NCI-H2196 (cell line): ENCODE measurements around the gene CAMTA1.
A peak's percentile ranks its signal among the peaks of the same experiment; 100 is the strongest.

ENCODE experiments used
- DNase-seq: peaks from one replicate; lab custom pipeline; 2025; ENCODE audit not compliant: unreplicated experiment; lab: John Stamatoyannopoulos, UW

The CAMTA1 gene

DNA sequence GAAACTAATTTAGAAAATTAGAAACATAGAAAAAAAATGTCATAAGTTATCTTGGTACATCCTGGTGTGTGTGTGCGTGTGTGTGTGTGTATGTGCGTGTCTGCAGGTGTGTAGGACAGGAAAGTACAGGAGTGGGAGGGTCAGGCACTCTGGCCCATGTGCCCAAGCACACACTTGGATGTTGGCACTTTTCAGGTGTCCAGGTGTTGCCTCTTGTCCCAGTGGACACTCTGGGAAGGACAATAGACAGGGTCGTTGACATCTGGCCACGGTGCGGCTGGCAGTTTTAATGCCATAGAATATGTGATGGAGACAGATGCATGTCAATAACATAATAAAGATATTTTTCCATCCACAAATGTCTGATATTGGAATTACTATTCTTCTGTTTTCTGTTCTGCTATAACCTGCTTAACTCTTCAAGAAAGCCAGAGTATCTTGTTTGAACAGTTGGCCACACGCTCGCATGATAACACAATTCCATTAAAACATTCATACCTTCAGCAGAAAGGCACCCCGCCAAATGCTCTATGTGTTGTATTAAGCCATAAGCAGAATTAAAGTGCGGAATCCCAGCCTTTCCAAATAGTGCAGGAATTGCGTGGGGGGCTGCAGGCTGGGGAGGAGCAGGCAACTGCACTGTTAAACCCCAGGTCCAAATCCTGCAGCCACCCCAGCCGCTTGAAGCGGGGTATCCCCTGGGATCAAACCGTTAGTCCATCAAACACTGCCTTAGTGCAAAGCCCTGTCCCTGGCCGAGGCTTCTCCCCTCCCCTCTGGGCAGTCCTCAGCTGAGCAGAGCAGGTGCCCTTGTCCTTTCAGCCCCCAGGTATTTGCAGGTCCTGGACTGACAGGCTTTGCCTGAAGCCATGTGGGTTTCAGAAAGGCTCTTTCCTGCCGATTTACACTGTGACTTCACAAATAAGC, 390.0 kb downstream of the CAMTA1 start:
- DNase-seq, result no peak

DNA sequence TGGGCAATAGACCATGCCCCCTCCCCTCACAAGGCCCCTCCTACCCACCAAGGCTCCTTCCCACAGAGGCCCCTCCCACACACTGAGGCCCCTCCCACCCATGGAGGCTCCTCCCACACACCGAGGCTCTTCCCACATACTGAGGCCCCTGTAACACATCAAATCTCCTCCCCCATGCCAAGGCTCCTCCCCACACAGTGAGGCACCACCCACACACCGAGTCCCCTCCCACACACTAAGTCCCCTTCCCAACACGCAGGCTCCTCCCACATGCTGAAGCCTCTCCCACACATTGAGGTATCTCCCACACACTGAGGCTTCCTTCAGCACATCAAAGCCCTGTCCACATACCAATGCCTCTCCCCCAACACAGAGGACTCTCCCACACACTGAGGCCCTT, 391.8 kb downstream of the CAMTA1 start:
- no peak for DNase-seq

DNA sequence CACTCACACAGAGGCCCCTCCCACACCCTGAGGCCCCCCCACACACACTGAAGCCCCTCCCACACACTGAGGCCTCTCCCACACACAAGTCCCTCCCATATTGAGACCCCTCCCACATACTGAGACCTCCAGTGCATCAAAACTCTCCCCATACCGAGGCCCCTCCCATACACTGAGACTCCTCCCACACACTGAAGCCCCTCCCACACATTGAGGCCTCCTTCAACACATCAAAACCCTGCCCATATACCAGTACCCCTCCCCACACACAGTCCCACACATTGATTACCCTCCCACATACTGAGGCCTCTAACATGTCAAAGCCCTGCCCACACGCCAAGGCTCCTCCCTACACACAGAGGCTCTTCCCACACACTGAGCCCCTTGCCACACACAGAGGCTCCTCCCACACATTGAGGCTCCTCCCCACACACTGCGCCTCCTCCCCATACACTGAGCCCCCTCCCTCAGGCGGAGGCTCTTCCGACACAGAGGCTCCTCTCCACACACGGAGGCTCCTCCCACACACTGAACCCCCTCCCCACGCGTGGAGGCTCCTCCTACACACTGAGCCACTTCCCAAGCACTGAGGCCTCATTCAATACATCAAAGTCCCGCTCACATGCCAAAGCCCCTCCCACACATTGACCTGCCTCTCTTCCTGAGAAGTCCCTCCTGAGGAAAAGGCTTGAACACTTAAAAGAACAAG, 392.3 kb downstream of the CAMTA1 start:
- DNase-seq, result no peak

DNA sequence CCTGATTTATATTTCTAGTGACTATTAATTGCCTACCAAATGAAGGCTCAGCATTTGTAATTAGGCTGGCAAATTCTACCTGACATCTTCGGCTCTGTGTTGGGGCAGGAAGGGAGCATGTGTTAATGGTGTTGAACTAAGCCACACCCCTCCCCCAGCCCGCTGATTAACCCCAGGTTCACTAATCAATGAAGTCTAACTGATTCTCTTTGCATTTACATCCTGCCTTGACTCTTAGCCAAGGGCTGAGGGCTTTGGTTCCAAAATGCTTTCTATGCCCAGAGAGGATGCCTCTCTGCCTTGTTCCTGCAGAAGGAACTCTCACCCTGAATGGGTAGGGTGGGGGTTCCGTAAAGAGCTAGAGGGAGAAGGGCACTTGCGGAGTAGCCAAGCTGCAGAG, 393.1 kb downstream of the CAMTA1 start:
- no peak for DNase-seq

DNA sequence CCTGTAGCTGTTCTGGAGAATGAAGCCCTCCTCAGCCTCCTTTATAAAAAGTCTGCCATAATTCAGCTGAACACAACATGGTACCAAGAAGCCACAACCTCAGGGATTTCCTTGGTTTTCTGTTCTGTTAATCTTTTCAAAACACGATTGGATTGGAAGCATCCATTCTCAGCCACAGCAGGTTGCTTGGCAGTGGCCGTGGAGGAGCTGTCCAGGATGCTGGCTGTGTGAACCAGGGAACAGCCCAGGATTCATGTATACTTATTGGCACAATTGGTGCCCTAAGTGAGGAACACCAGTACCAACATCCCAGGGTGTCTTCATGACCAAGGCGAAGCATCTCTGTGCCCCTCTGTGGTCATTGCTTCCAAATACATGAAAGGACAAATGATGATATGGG, 393.5 kb downstream of the CAMTA1 start:
- no peak for DNase-seq

DNA sequence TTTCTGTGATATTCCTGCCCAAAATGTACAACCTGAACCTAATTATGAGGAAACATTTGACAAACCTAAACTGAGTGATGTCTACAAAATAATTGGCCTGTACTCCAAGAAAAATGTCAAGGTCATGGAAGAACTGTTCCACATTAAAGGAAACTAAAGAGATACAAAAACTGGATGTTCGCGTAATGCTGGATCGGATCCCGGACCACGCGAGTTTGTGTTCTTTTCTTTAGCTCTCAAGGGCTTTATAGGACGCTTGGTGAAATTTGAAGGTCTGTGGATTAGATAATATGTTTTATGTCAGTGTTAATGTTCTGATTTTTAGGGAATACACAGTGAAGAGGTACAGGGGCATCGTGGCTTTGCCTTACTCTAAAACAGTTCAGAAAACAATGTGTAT, 400.5 kb downstream of the CAMTA1 start:
- DNase-seq, result no peak

DNA sequence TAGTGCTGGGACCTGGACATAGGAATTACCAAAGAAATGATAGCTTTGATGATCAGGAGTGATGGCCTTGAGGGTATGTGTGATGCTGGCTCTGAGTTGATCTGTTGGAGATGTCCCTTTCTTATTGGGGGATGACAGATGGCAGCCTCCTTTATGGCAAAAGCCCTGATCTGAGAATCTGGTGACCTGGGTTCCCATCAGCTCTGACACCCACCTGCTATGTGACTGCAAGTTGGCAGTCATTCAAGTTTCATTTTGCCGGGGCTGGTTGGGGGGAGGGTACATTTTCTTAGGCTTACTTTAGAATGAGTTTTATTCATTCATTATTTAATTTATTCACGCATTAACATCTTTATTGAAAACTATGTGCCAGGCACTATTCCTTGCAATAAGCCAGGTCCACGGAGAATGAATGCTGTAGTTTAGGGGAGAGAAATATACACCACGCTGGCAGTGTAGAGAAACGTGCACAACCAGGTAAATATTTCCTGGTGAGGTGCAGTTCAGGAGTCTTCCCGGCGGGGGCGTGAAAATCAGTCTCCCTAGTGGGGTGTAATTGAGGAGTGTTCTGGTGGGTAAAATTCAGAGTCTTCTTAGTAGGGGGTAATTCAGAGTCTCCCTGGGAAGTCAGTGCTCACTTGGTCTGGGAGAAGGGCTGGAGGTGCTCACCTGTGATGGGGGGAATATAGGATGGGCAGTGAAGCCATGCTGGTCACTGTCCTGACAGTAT, 401.3 kb downstream of the CAMTA1 start:
- DNase-seq, result no peak

DNA sequence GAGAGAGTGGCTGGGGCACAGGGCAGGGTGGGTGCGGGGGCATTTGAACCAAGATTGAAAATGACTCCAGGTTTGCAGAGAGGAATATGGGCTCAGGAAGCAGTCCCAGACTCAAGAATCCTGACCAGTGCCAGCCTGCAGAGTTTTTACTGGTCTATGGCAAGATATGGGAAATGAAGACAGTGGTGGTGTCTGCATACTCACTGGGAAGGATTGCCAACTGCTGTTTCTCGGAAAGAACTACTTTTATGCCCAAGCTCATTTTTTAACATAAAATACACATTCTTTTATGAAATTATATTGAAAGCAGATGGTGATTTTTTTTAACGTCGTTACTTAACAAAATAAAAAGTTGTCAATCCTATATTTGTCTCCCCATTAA, 401.8 kb downstream of the CAMTA1 start:
- DNase-seq, result no peak

DNA sequence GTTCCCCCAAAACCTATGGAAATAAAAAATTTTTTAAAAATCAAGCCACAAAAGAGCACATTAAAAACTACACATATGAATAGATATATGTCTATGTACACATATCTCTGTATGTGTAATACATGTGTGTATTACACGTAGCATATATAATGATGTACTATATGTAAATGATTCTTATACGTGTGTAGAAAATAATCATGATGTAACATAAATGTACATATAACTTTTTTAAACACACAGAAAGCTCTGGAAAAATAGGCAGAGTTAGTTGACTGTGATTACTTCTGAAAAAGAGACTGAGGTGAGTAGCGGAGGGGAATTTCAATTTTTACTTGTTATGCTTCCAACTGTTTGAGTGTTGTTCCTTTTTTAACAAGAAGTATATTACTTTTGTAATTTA, 405.0 kb downstream of the CAMTA1 start:
- no peak for DNase-seq

DNA sequence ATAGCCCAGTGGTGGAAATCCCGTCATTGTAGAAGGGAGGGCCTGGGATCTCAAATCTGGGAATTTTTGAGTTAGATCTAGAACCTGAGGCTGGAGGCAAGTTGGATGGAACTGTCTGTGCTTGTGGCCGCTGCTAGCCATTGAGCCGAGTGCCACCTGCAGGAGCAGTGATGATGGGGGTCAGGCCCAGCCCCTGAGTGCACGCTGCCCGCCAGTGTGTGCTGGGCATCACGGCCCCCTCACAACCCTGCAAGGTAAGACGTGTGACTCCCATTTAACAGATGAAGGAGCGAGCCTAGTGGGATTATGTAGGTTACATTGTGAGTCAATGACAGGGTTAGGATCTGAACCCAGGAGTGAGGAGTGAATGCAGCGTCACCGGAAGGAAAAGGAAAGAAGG, 407.2 kb downstream of the CAMTA1 start:
- DNase-seq, result no peak

DNA sequence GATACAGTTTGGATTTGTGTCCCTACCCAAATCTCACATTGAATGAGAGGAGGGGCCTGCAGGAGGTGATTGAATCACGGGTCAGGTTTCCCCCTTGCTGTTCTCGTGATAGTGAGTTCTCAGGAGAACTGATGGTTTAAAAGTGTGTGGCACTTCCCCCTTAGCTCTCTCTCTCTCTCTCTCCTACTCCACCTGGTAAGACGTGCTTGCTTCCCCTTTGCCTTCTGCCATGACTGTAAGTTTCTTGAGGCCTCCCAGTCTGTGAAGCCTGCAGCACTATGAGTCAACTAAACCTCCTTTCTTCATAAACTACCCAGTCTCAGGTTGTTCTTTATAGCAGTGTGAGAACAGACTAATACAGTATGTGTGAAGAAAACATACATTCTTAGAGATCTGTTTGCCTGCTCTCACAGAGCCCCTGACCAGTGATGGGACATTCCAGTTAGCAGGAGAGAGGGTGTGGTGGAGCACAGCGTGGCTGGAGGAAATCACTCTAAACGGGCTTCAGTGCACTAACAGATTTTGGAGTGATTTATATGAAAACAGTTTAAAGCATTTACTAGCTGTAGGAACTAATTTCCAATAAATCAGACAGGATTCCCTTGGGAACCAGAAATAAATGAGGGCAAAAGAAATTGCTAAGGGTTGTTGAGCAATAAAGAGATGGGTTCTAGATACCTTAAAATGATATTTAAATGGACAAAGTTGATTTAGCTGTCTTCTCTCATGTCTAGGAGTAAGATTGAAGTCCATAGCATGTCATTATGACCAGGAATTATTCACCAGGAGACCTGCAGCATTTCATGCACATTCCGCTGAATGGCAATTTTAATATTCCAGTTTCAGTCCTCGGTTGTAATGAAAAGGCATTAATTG, 411.0 kb downstream of the CAMTA1 start:
- no peak for DNase-seq

DNA sequence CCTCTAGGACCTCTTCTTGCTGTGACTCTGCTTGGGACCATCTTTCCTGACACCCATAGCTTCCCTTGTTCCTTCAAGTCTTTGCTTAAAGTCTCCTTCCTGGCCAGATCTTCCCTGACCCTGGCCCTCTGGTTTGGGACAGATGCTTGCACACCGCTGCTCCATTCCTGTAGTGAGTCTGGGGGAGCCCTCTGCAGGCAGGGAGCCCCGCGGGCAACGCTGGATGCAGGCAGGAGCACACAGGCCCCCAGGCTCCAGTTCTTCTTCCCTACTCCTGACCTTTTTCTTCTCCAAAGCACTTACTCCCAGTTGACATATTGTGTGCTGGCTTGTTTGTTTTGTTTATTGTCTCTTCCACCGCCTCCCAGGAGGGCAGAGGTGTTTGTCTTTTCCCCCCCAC, 413.4 kb downstream of the CAMTA1 start:
- no peak for DNase-seq

DNA sequence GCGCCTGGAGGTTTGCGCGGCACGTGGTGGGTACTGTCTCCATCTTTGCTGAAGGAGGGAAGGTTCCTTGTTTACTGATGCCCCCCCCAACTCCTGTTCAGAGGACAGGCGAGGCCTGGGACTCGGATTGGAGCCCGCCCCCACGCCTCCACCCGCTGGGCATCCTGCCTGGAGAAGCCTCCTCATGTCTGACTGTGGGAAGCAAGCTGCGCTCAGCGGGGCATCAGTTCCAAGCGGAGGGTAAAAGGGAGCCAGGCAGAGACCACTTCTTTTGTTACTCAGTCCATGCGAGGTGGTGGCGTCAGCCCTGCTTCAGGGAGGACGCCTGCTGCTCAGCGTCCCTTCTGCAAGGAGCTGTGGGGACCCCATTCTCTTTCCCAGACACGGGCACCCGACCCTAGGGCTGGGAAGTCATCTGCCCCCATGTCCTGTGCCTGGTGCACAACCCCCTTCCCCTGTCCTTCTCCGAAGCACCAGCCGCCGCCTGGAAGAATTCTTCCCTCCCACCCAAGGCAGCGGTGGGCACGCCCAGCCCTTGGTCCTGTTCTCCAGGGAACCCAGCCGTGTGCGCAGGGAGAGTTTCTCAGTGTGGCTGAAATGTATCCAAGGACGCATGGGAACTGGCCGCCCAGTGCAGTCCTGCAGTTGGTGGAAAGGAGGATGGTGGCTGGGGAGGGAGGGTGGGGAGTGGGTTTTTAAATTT, 414.0 kb downstream of the CAMTA1 start:
- no peak for DNase-seq

DNA sequence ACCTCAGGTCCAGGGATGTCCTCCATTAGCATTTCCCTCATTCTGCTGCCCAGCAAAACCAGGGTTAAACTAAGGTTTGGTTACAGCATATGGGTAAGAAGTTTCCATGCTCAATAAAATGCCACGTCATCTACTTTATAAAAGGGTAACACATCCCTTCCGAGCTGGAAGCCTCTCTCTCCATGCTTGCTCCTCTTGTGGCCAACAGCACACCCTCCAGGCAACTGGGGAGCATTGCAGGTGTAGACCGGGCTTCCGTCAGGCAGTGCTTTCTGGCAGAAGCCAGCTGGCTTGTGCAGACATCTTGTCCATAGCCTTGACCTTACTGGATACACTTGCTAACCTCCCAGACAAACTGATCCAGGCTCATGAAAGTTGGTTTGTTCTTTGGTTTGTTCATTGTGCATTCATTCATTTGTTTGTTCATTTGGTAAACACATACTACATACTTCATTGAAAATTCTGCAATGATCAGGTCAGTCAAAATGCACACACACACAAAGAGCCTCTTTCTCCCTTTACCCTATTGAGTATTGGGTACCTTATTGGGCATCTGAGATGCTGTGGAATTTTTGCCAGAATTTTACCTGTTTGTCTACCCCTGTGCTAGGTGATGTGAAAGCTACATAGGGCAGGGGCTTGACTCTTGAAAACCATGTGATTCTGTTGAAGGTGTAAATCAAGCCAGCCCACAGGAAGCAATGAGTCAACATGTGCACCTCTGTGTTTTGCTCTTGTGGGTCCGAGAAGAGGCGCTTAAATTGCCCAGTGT, 422.8 kb downstream of the CAMTA1 start:
- peak; percentile 43 for DNase-seq

DNA sequence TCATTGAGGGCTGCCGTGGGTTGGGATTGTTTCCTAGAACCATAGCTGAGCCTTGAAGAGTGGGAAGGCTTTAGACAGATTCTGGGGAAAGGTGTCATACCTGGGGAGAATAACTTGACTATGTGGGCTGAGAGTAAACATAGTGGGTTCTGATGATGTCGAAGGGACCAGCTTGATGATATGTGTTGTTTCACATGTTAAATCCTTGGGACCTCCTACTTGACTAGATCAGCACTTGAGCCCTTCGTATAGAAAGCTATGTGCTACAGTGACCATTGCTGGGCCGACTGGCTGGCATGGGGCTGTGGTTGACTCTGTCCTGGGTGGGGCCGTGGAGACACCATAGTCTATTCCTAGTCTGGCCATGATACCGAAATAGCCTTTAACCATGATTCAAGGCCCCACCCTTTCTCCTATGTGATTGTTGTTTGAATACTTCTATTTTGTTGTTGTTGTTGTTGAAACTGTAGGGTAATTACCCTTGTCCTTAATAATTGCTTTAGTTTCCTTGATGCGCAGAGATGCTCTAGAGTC, 423.5 kb downstream of the CAMTA1 start:
- no peak for DNase-seq

DNA sequence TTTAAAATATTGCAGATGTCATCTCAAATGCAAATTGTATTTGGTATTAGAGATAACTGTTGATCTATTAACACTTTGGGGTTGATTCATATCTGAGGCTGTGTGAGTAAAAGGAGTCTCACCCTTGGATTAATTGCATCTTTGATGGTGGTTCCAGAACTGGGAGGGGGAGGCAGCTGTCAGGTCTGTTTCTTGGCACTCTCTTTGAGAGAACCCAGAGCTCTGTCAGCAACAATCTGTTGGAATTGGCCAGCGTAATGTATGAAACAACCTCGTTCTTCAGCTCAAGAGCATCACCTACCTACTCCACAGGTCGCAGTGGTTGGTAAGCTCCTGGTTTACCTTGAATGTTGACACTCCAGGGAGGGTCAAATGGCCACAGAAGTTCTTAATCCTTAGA, 424.1 kb downstream of the CAMTA1 start:
- no peak for DNase-seq

DNA sequence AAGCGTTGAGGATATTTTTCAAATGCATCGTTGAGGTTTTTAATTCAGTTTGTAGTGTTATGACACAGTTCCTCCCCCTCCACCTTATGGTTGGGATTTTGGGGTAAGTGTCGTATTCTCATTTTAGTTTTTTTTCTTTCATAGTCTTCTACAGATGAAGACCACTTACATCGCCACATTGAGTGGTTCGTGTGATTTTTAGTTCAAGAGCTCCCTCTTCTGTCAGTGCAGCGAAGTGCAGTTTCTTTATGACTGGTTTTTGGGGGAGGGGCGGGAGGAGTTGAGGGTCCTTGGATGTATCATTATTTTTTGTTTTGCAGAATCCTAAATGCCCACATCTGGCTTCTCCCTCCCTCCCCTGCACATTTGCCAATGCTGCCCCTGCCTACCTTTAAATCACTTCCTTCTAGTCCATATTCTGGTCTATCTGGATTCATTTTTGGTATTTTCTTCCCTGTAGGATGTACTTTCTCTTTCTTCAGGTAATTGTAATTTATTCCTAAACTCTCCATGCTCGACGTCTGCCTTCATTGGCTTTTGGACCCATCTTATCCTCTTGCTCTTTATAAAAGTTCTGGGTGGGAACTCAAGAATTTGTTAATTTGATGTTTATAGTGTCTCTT, 433.1 kb downstream of the CAMTA1 start:
- peak; percentile 65 for DNase-seq

DNA sequence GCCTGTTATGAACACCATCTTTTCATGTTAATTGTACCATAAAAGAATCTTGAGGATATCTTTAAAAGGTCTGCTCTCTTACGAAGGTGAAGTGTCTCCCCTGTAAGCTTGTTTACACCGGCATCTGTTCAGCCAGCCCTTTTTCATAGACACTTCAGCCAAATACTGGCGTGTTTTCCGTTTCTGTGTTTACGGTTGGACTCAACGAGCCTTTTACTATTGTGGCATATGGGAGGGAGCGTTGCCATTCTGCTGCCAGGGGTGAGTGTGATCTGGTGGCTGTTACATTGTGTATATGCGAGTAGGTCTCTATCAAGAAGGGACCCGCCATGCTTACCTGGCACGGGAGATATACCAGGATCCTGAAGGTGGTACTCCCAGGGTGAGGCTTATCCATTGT, 433.8 kb downstream of the CAMTA1 start:
- peak; percentile 57 for DNase-seq

DNA sequence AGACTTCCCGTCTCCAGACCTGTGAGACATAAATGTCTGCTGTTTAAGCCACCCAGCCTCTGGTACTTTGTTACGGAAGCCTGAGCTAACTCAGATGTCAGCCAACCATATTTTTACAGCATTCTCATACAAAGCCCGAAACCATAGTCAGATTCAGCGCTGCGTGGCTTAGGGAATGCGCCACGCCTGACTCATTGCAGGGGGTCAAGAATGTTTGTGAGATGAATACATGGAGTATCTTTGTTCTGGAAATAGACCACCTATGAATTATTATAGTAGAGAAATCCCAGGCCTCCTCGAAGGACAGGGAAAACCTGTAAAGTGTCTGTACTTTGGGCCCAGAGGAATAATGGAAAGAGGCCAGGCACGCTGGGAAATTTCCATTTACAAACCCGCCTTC, 434.8 kb downstream of the CAMTA1 start:
- no peak for DNase-seq
